ENCODE data around the gene MAN1A1.

The MAN1A1 gene

DNA sequence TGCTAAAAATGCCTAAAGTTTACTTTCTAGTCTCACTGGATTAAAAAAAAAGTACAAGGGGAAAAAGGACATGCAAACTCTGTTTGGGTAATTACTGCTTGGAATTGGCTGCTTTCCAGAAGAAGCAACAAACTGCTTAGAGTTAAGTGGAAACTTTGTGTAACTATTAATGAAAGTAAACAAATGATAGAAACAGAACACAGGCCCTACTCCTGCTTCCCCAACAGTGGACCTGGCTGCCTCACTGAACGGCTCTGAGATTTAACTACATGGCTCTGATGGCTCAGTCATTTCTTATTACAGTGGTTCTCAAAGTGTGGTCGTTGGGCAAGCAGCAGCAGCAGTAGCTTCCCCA, 108.5 kb downstream of the MAN1A1 start:
- no peaks in the 10 kb centered on the region for H3K36me3 ChIP-seq (ENCODE audit: insufficient read depth, low read length)
- no peak for DNase-seq (ENCODE audit: low read depth, low spot score)

DNA sequence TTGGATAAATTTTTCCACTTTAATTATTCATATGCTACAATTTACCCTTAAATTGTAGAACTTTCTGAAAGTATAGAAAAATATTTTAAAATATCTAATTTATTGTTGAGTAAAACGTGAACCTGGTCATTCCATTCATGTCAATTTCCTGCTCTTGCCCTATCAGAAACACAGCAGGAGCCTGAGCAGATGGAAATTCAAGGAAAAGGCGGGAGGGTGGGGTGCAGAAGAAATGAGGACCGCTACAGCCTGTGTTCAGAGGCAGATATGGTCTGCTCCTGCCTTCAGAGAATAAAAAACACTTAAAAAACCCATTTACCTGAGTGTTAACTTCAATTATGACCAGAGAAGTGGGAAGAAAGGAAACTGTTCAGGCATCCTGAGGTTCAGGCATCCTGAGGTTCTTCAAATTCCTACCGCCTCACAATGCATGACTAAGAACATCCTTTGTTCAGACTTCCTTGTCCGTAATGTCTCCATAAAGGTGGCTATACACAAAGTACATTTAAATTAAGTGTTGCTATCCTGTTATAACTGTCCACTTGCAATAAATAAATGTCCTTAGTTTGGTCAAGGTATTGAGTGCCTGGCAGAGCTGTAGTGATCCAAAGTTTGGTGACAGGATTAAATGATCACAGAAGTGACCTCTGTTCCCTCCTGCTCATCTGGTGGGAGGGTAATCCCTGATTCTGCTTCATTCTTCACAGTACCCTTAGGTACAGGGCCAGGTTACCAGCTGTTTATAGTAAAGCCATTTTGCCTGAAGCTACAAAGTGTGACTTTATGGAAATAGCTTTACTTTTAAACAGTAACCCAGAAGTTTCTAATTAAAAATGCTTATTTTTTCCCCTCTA, 109.1 kb downstream of the MAN1A1 start:
- Histone ChIP-seq H3K27ac (no peak overlapping the region), H3K36me3 (ENCODE audit: insufficient read depth, low read length) (no peaks in the 10 kb centered on the region)
- TF ChIP-seq FOXP2 (optimal IDR thresholded peaks at IDR 0.05; ENCODE audit: control extremely low read depth, extremely low read length, insufficient read depth): no peak
- no peak for TF ChIP-seq POLR2AphosphoS5 (IDR thresholded peaks at IDR 0.05; ENCODE audit: borderline replicate concordance, low read depth, low read length)
- TF ChIP-seq EZH2 (IDR thresholded peaks at IDR 0.05): no peak

More for the DNA sequence above, 108.5 kb downstream of the MAN1A1 start:
- TF ChIP-seq EZH2 (IDR thresholded peaks at IDR 0.05): no peak
- no peak for TF ChIP-seq POLR2AphosphoS5 (IDR thresholded peaks at IDR 0.05; ENCODE audit: borderline replicate concordance, low read depth, low read length)
- TF ChIP-seq FOXP2 (optimal IDR thresholded peaks at IDR 0.05; ENCODE audit: control extremely low read depth, extremely low read length, insufficient read depth): no peak
- Histone ChIP-seq H3K27ac (no peak overlapping the region), H3K9me3 (ENCODE audit: low read depth, low read length) (no peaks in the 10 kb centered on the region), H3K9ac (ENCODE audit: insufficient read length) (no peak overlapping the region), H3K4me3 (no peak overlapping the region)

DNA sequence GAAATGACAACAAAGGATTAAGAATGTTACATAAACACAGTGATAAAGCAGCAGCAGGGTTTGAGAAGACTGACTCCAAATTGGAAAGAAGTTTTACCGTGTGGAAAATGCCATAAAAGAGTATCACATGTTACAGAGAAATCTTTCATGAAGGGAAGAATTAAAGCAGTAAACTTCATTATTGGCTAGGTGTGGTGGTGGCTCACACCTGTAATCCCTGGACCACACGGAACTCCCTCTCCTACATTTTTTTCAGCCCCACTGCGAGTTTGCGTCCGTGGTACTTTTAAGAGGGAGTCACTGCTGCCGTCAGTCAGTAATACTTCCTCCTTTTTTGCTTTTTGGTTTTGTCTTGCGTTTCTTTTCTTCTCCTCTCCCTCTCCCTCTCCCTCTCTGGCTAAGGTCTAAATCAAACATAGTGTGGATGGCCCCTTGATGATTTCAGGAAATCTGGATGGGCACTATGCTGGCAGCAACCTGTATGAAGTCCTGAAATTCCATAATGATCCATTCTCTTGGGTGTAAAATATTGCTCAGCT, 112.3 kb downstream of the MAN1A1 start:
- no peak for DNase-seq (ENCODE audit: low read depth, low spot score)
- Histone ChIP-seq H3K9me3 (ENCODE audit: low read depth, low read length) (no peaks in the 10 kb centered on the region), H3K36me3 (ENCODE audit: insufficient read depth, low read length) (no peaks in the 10 kb centered on the region), H3K4me3 (no peak overlapping the region), H3K9ac (ENCODE audit: insufficient read length) (no peak overlapping the region), H3K27ac (no peak overlapping the region)
- TF ChIP-seq EZH2 (IDR thresholded peaks at IDR 0.05): no peak
- TF ChIP-seq FOXP2 (optimal IDR thresholded peaks at IDR 0.05; ENCODE audit: control extremely low read depth, extremely low read length, insufficient read depth): no peak
- TF ChIP-seq POLR2AphosphoS5 (IDR thresholded peaks at IDR 0.05; ENCODE audit: borderline replicate concordance, low read depth, low read length): no peak

More for the DNA sequence above, 109.1 kb downstream of the MAN1A1 start:
- Histone ChIP-seq H3K9ac (ENCODE audit: insufficient read length) (no peak overlapping the region), H3K4me3 (no peak overlapping the region), H3K9me3 (ENCODE audit: low read depth, low read length) (no peaks in the 10 kb centered on the region)
- no peak for DNase-seq (ENCODE audit: low read depth, low spot score)

DNA sequence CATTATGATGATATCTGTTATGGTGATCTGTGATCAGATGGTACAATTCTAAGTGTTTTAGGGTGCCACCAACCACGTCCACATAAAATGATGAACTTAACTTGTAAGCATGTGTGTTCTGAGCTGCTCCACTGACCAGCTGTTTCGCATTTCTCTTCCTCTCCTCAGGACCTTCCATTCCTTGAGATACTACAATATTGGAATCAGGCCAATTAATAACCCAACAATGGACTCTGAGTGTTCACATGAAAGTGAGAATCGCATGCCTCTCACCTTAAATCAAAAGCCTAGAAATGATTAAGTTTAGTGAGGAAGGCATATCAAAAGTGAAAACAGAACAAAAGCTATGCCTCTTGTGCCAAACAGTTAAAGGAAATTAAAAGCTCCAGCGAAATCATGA, 114.6 kb downstream of the MAN1A1 start:
- H3K9ac ChIP-seq (ENCODE audit: insufficient read length): no peak overlapping the region
- no peak overlapping the region for H3K4me3 ChIP-seq
- no peaks in the 10 kb centered on the region for H3K9me3 ChIP-seq (ENCODE audit: low read depth, low read length)
- TF ChIP-seq POLR2AphosphoS5 (IDR thresholded peaks at IDR 0.05; ENCODE audit: borderline replicate concordance, low read depth, low read length) (no peak), FOXP2 (optimal IDR thresholded peaks at IDR 0.05; ENCODE audit: control extremely low read depth, extremely low read length, insufficient read depth) (no peak), EZH2 (IDR thresholded peaks at IDR 0.05) (no peak)
- no peaks in the 10 kb centered on the region for H3K36me3 ChIP-seq (ENCODE audit: insufficient read depth, low read length)
- no peak for DNase-seq (ENCODE audit: low read depth, low spot score)
- H3K27ac ChIP-seq: no peak overlapping the region

DNA sequence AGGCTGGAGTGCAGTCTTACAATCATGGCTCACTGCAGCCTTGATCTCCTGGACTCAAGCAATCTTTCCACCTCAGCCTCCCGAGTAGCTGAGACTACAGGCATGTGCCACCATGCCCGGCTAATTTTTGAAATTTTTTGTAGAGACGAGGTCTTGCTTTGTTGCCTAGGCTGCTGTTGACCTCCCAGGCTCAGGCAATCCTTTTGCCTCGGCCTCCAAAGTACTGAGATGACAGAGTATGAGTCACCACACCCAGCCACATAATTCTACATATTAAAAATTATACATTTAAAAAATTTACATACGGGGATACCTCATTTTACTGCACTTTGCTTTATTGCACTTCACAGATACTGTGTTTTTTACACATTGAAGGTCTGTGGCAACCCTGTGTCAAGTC, 115.1 kb downstream of the MAN1A1 start:
- Histone ChIP-seq H3K9ac (ENCODE audit: insufficient read length) (no peak overlapping the region), H3K27ac (no peak overlapping the region), H3K36me3 (ENCODE audit: insufficient read depth, low read length) (no peaks in the 10 kb centered on the region), H3K9me3 (ENCODE audit: low read depth, low read length) (no peaks in the 10 kb centered on the region), H3K4me3 (no peak overlapping the region)
- TF ChIP-seq POLR2AphosphoS5 (IDR thresholded peaks at IDR 0.05; ENCODE audit: borderline replicate concordance, low read depth, low read length): no peak
- TF ChIP-seq EZH2 (IDR thresholded peaks at IDR 0.05): no peak
- TF ChIP-seq FOXP2 (optimal IDR thresholded peaks at IDR 0.05; ENCODE audit: control extremely low read depth, extremely low read length, insufficient read depth): no peak
- no peak for DNase-seq (ENCODE audit: low read depth, low spot score)

DNA sequence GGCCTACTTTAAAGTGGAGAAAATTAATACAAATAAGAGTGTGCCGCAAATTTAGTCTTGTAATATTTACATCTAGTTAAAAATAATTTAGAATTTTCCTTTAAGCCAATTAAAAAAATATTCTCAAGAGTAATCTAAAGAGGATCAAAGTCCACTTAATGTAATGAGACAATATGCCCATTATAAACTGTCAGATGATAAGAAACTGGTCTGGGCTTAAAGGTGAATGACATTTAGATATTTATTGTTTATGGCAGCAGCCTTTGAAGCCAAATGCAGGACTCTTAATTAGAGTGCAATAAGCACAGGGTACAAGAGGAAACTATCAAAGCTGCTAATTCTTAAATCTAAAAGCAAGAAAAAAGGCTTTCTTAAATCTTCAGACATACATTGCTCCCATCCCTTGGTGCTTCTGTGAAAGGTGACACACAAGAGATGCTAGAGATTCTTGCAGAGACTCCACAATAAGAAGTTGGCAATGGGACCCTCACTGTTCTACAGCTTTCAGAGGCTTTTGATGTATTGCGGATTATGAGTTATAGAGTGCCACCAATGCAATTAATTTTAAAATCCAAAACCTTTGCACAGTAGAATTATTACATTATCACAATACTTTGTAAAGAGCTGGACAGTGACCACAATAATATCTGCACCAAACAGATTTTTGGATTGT, 116.1 kb downstream of the MAN1A1 start:
- Histone ChIP-seq H3K9me3 (ENCODE audit: low read depth, low read length) (no peaks in the 10 kb centered on the region), H3K4me3 (no peak overlapping the region), H3K27ac (no peak overlapping the region), H3K9ac (ENCODE audit: insufficient read length) (no peak overlapping the region), H3K36me3 (ENCODE audit: insufficient read depth, low read length) (no peaks in the 10 kb centered on the region)
- TF ChIP-seq POLR2AphosphoS5 (IDR thresholded peaks at IDR 0.05; ENCODE audit: borderline replicate concordance, low read depth, low read length): no peak
- no peak for TF ChIP-seq EZH2 (IDR thresholded peaks at IDR 0.05)
- TF ChIP-seq FOXP2 (optimal IDR thresholded peaks at IDR 0.05; ENCODE audit: control extremely low read depth, extremely low read length, insufficient read depth): no peak
- no peak for DNase-seq (ENCODE audit: low read depth, low spot score)

DNA sequence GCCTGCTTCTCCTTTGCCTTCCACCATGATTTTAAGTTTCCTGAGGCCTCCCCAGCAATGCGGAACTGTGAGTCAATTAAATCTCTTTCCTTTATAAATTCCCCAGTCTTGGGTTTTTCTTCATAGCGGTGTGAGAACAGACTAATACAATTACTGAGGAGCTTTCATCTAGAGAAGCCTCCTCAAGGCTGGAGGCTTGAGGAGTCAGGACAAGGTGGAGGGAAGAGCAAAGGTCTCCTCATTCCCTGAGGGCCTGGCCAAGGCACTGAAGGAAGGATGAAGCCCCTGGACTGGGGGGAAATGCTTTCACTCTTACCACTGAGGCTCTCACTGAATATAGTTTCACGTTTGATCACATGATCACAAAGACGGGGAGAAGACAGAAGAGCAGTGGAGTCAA, 118.2 kb downstream of the MAN1A1 start:
- H3K36me3 ChIP-seq (ENCODE audit: insufficient read depth, low read length): no peaks in the 10 kb centered on the region
- H3K27ac ChIP-seq: no peak overlapping the region
- H3K9me3 ChIP-seq (ENCODE audit: low read depth, low read length): no peaks in the 10 kb centered on the region
- TF ChIP-seq EZH2 (IDR thresholded peaks at IDR 0.05): no peak
- no peak for TF ChIP-seq POLR2AphosphoS5 (IDR thresholded peaks at IDR 0.05; ENCODE audit: borderline replicate concordance, low read depth, low read length)
- TF ChIP-seq FOXP2 (optimal IDR thresholded peaks at IDR 0.05; ENCODE audit: control extremely low read depth, extremely low read length, insufficient read depth): no peak
- H3K4me3 ChIP-seq: no peak overlapping the region
- no peak for DNase-seq (ENCODE audit: low read depth, low spot score)
- no peak overlapping the region for H3K9ac ChIP-seq (ENCODE audit: insufficient read length)

DNA sequence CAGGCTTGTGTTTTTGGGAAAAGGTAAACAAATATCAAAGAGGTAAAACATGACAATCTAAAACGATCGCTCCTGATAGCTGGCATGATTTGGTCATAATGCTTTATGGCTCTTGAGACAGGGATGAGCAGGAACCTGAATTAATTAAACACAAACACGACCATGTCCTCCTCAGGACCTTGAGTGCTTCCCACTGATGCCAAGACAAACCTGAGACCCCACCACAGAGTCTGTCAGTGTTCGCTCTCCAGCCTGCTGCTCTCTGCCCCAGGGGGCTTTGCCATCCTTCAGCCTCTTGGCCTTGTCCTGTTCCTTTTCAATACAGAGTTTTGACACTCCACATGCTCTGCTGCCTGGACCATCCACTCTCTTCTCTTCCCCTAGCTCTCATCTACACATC, 119.4 kb downstream of the MAN1A1 start:
- no peak overlapping the region for H3K9ac ChIP-seq (ENCODE audit: insufficient read length)
- TF ChIP-seq POLR2AphosphoS5 (IDR thresholded peaks at IDR 0.05; ENCODE audit: borderline replicate concordance, low read depth, low read length) (no peak), EZH2 (IDR thresholded peaks at IDR 0.05) (no peak), FOXP2 (optimal IDR thresholded peaks at IDR 0.05; ENCODE audit: control extremely low read depth, extremely low read length, insufficient read depth) (no peak)
- no peak overlapping the region for H3K4me3 ChIP-seq
- no peaks in the 10 kb centered on the region for H3K36me3 ChIP-seq (ENCODE audit: insufficient read depth, low read length)
- H3K27ac ChIP-seq: no peak overlapping the region
- no peak for DNase-seq (ENCODE audit: low read depth, low spot score)
- no peaks in the 10 kb centered on the region for H3K9me3 ChIP-seq (ENCODE audit: low read depth, low read length)

Data from SK-N-MC (cell line).